Kidney glomerular epithelial cell (primary cell): Measurements from ENCODE around the gene FAM181A.

Experiments
- DNase-seq: peaks from one replicate; lab custom pipeline; 2025; lab: John Stamatoyannopoulos, UW

Gene FAM181A

GRCh38 chr14:93929048-93929535, 1.9 kb downstream of the FAM181A start:
- no peak for DNase-seq

DNA sequence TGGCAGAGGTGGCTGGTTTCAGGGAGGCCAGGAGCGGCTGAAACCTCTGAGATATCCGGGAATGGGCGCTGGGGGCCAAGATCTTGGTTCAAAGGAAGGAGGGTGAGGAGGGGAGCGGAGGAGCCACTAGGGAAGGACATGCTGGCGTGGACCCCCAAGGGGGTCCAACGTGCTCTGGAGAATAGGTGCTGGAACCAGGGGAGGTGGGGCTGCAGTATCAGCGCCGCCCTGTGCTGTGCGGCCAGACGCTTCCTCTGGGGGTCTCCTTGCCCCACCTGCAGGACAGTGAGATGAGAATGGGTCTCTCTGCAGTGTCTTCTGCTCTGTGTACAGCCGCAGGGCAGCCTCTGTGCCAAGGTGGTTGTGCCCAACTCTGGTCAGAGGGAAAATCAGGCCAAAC, 2.5 kb downstream of the FAM181A start:
- DNase-seq, result no peak

- DNase-seq, result no peak
Measured at GRCh38 chr14:93930296-93930988, 3.3 kb downstream of the FAM181A start.

DNA sequence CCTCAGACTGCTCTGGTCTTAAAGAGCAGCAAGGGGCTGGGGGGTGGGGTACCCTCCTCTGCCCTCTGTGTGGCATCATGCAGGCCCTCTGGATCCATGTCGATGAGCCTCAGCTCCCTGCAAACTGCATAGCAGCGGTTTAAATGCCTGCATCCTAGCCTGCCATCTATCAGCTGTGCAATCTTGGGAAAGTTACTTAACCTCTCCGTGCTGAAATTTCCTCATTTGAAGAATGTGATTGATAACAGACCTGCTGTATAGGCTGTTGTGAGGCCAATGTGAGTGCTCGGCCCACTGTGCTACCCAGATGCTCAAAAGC, 3.8 kb downstream of the FAM181A start:
- DNase-seq, result no peak

DNA sequence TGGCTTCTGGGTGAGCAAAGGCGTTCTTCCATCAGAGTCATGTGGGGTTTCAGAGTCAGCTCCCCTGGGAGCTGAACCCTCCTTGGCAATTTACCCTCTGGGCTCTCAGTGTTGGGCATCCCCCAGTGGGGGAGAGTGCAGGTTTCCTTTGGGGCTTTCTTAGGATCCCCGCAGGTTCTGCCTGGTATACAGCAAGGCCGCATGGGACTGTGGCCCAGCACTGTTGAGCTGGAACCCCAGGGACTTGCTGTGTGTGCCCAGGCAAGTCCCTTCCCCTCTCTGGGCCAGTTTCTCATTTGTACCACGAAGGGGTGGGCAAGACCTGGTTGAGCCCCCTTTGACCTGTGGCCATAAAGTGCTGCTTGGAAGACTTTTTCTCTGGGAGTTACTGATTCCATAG, 5.5 kb downstream of the FAM181A start:
- DNase-seq, result no peak

- DNase-seq, result no peak
Measured at GRCh38 chr14:93935213-93935612, 8.1 kb downstream of the FAM181A start.

- DNase-seq, result no peak
Measured at GRCh38 chr14:93936245-93936644, 9.1 kb downstream of the FAM181A start.

DNA sequence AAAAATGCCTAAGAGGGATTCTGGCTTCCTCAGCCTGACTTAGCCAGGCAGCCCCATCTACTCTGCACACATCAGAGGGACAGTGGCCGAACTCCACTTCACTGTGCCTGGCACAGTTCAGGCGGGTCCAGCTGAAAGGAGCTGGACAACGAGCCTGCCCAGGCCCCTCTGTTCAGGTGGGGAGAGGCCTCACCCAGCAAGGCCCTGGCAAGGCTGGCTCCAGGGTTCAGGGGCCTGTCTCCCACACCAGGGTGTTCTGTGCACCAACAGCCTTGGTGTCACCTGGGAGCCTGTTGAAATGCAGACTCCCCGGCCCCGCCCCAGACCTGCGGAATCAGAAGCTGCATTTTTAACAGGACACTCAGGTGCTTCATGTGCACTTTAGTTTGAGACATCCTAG, 9.8 kb downstream of the FAM181A start:
- DNase-seq, result no peak

- no peak for DNase-seq
Measured at GRCh38 chr14:93937519-93937918, 10.4 kb downstream of the FAM181A start.

DNA sequence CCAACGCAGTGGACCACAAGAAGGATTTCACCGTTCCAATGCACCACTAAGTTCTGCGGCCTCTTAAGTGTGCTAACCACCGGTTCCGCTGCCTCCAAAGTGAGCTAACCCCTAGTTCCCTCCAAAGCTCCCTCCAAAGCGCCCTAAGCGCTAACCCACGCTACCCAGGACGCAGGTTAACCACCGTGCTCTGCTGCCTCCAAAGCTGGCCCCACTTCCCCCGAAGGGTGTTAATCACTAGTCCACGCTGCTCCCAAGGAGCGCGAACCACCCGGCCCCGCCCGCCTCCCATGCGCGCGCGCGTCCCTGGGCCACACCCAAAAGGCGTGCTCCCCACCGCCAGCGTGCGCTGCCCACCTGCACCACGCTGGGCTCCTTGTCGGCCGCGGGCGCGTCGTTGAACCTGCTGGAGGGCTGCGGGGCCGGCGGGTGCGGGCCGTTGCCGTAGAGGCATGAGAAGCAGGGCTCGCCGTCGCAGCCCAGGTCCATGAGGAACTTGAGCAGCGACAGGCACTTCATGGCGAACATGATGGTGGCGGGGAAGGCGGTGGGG, 11.7 kb downstream of the FAM181A start:
- no peak for DNase-seq

DNA sequence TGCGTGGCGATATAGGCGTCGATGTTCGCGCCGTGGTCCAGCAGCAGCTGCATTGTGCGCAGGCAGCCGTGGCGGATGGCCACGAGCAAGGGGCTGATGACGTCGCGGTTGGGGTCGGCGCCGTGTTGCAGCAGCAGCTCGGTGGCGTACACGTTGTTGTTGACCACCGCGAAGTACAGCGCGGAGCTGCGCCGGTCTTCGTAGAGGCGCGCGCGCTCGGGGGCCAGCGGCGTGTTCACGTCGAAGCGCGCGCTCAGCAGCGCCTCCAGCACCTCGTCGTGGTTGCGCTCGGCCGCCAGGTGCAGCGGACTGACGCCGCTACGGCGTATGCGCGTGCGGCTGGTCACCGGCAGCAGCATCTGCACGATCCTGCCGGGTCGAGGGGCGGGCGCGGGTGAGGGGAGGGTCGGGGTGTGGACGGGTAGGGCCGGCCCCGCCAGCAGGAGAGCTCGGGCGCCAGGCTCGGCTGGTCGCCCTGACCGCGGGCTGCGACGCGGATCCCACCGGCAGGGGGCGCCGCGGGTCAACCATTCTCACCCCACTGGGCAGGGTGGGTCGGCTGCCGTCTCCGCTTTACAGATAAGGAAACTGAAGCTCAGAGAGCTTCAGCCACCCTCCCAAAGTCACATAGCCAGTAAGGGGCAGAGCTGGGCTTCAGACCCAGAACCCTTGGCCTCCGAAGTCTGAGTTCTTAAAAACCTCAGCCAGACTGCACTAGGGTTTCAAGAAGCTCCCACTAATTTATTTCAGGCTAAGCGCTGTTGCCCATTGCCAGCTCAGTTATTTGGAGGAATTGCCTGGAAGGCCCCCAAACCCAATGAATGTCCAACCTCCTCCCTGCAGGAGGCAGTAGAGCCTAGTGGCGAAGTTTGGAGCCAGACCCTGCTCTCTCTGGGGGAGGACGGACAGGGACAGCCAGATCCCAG, 12.4 kb downstream of the FAM181A start:
- peak; percentile 36 for DNase-seq

DNA sequence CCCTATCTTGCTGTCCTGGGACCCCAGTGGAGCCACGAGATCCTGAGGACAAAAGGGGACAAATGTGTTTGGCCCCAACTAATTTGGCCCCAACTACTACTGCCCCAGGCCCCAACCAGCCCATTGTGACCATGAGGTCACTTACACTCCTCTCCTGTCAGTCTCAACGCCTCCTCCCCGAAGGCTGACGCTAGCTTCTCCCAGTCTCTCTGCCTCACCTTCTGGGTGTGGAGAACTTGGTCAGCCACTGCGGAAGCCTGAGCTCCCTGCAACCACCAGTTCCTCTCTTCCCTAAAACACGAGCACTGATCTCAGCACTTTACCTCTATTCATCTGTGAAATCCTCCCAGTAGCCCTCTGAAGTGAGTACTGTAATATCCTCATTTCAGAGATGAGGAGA, 13.3 kb downstream of the FAM181A start:
- DNase-seq, result no peak

DNA sequence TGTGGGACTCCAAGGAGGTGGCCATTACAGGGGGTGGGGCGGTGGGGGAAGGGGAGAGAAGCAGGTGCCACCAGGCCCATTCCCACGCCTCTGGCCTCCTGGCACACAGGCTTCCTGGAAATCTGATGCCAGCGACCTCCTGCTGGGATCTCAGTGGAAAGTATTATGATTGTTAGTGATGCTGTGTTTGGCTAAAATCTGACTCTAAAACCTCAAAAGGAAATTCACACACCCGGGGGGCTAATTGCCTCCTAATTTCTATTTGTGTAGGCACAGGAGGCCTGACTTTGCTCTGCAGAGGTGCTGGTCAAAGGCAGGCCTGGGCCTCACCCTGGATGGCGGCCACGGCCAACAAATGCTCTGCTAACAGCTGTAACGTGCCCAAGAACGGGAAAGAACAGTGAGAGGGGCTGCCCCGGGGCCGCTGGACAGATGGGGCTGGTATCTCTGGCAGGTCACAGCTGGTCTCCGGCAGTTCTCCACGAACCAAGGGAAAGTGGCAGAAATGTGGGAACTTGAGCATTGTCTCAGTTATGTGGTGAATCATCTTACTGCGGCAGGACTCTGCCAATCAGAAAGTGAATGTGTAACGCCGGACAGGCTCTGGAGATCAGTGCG, 14.3 kb downstream of the FAM181A start:
- peak; percentile 63 for DNase-seq

DNA sequence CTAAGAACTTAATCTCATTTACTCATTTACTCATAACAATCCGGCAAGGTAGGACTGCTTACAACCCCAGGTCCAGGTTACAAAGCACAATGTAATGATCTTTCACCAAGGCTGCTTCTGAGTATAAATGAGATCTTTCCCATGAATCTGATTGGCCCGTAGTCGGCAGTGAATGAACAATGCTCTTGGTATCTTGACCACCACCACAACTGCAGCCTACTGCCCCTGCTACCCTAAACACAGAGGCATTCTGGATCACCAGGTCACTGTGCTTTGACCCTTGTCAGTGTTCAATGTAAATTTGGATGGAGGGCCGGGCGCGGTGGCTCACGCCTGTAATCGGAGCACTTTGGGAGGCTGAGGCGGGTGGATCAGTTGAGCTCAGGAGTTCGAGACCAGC, 15.9 kb downstream of the FAM181A start:
- DNase-seq, result no peak

DNA sequence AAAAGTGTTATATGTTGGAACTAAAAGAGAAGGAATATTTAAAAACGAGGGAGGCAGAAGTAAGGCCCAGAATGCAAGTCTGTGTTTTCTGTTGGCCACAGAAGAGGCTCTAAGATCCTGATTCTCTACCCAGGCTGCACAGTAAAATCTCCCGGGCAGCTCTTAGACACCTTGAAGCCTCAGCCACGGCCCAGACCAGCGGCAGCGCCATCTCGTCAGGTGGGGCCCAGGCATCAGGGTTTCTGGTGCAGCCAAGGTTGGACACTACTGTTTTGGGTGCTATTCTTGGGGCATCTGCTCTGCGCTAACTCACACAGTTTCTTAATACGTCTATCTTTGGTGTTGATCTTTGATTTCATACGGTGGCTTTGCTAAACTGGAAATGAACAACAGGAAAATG, 16.8 kb downstream of the FAM181A start:
- DNase-seq, result no peak

DNA sequence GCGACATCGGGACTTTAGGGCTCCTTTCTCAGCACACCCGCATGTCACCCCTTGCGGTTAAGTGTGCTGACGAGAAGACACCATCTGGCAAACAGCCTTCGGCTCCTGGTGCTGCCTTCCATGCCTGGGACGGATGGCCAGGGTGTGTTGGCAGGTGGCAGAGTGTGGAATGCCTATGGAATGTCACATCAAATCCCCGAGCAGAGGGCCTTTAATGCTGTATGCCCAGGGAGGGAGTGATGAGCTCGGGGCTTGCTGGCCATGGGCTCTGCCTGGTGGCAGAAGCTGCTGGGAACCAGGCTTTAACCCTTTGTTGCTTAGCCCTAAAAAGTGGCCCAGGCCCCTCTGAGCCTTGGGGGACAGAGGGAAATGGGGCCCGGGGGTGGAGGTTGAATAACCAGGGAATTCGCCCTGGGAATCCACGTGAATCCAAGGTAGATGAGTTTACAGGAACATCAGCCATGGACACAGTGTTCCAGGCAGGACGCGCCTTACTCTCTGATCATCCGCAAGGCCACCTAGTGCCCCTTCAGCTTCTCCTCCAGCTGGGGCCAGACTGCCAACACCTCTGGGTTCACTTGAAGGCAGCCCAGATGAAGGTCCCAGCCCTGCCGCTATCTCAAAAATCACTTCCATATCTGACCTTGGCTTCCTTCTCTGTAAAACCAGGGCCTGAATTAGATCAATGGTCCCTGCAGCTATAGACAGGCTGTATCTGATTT, 17.4 kb downstream of the FAM181A start:
- no peak for DNase-seq

DNA sequence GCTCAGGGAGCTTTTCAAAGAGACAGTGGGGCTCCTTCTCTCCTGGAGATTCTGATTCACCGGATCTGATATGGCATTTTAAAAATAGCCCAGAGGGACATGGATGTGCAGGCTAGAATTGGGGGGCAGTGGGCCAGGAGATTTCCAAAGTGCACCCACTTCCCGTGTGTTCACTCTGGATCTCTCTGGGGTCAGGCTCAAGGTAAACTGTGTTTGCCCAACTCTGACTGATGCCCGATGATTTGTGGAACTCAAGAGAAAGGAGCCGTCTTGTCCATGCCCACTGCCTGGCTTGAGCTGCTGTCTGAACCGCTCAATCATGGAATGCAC, 17.9 kb downstream of the FAM181A start:
- DNase-seq, result no peak

DNA sequence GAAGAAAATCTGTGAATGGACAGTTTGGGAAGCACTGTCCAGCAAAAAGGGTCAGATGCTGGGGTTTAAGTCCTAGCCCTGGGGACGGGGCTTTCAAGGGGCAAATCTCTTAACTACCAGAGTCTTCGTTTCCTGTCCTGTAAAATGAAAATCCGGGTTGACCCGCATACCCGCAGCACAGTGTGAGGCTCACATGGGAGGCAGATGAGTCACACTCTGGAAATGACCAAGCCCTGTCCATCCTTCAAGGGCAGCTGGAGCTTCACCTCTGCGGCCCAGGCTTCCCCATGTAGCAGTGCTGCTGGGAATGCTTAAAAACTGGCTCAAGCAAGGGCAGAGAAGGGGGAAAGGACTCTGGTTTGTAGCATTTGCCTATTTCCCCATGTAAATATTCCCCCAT, 19.0 kb downstream of the FAM181A start:
- no peak for DNase-seq

GRCh38 chr14:93946541-93947090, 19.5 kb downstream of the FAM181A start:
- no peak for DNase-seq

- no peak for DNase-seq
Measured at GRCh38 chr14:93947282-93947681, 20.1 kb downstream of the FAM181A start.

DNA sequence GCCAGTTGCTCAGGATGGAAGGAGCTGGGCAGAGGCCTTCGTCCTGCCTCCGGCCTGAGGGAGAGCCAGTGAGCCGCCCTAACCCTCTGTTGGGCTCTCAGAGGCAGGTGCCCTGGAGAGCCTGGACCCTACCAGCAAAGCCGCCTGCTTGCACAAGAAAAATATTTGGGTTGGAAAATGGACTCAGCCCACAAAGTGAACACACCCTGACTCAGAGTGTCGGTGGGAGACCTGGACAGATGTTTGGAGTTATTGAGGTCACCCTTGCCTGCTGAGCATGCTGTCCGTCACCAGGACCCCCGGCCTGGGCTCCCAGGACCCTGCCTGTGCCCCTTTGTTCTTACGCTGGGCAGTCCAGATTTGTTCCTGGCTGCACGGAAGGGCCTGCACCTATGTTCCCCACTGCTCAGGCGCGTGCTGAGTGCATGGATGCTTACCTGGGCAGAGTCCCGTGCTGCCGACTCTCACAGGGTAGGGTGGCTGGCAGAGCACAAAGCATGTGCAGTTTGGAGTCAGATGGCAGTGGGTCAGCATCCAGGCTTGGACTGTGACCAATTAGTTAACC, 22.4 kb downstream of the FAM181A start:
- DNase-seq, result no peak
